Peyer's patch (tissue), 4 donors: ENCODE data around the gene LEF1.

Experiments used
- POLR2A ChIP-seq, 2 donors: fragments of 450-650 bp; IDR thresholded peaks; one replicate each; pipeline ENCODE4 v1.5.1; 2017; ENCODE audit warnings: antibody characterized with exemption in 2 of 2, mild to moderate bottlenecking in 2 of 2, moderate library complexity in 2 of 2
- TF ChIP-seq, protein P1 (sequence below), 6 experiments: fragments of 450-650 bp in 4 of 6; fragments of 200-600 bp in 2 of 6; sonication (generic) in 1 of 6; IDR thresholded peaks; one replicate each; pipeline ENCODE4 v1.5.1; 2017 to 2019; ENCODE audit warnings: antibody characterized with exemption in 6 of 6, mild to moderate bottlenecking in 3 of 6, moderate library complexity in 1 of 6

DNA sequence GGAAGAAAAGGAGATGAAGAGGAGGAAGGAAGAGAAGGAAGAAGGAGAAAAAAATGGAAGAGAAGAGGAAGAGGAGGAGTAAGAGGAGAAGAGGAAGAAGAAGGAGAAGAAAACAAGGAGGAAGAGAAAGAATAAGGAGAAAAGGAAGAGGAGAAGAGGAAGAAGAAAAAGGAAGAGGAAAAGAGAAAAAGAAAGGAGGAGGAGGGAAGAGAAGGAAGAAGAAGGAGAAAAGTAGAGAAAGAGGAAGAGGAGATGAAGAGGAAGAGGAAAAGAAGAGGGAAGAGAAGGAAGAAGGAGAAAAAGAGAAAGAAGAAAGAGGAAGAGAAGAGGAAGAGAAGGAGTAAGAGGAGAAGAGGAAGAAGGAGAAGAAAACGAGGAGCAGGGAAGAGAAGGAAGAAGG lies 11.8 kb upstream of the LEF1 start:
- TF ChIP-seq, protein P1, sequence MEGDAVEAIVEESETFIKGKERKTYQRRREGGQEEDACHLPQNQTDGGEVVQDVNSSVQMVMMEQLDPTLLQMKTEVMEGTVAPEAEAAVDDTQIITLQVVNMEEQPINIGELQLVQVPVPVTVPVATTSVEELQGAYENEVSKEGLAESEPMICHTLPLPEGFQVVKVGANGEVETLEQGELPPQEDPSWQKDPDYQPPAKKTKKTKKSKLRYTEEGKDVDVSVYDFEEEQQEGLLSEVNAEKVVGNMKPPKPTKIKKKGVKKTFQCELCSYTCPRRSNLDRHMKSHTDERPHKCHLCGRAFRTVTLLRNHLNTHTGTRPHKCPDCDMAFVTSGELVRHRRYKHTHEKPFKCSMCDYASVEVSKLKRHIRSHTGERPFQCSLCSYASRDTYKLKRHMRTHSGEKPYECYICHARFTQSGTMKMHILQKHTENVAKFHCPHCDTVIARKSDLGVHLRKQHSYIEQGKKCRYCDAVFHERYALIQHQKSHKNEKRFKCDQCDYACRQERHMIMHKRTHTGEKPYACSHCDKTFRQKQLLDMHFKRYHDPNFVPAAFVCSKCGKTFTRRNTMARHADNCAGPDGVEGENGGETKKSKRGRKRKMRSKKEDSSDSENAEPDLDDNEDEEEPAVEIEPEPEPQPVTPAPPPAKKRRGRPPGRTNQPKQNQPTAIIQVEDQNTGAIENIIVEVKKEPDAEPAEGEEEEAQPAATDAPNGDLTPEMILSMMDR (IDR thresholded peaks at IDR 0.05): no peak
- TF ChIP-seq POLR2A (IDR thresholded peaks at IDR 0.05): no peak
